Anterior cingulate cortex (tissue), 58 donors: Measurements from ENCODE around the gene TLE2.
"Not testable (repeated sequence)": the region's sequence is repeated elsewhere in the genome, so short reads cannot be mapped to it uniquely, and the experiment has no call there.

Experiments used
- DNase-seq, 58 donors: peaks; one replicate each; lab custom pipeline; 2025; lab: John Stamatoyannopoulos, UW

The TLE2 gene

DNA sequence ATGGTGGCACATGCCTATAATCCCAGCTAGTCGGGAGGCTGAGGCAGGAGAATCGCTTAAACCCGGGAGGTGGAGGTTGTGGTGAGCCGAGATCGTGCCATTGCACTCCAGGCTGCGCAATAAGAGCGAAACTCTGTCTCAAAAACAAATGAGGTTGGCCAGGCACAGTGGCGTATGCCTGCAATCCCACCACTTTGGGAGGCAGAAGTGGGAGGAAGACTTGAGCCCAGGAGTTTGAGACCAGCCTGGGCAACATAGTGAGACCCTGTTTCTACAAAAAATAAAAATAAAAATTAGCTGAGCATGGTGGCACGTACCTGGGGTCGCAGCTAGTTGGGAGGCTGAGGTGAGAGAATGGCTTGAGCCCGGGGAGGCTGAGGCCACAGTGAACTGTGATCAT, 36.7 kb downstream of the TLE2 start:
- not testable (repeated sequence) for DNase-seq

DNA sequence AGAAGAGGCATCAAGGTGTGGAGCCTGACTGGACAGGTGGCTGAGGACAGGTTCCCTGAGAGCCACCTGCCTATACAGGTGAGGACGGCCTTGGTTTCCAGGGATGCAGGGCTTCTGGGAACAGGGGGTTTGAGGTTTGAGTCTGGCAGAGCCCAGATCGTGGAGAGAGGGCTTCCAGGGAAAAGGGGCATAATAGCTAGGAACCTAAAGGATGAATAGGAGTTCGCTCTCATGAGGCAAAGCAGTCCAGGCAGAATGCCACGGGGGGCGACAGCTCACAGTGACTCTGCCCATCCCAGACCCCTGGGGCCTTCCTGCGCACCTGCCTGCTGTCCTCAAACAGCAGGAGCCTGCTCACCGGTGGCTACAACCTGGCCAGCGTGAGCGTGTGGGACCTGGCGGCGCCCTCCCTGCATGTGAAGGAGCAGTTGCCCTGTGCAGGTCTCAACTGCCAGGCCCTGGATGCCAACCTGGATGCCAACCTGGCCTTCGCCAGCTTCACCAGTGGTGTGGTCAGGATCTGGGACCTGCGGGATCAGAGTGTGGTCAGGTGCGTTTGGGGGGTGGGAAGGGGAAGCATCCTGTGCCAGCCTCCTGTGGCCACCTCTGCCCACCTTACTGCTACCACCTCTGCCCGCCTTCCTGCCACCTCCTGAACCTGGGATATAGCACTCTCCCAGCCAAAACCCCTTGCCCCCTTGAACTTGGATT, 39.7 kb downstream of the TLE2 start:
- no peak for DNase-seq

DNA sequence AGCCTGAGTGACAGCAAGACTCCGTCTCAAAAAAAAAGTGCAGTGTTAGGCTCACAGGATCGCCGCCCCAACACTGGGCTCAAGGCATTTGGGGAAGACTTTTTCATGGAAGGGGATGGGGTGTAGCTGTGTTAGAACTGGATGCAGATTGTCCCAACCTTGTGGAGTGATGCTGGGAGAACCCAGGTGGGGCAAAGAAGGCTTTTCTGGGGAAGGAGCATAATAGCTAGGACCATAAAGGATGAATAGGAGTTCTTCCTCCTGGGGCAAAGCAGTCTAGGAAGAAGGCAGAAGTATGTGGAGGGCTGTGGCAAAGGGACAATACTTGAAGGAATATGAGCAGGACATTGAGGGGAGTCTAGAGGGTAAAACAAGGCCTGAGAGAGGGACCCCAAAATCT, 40.5 kb downstream of the TLE2 start:
- no peak for DNase-seq

DNA sequence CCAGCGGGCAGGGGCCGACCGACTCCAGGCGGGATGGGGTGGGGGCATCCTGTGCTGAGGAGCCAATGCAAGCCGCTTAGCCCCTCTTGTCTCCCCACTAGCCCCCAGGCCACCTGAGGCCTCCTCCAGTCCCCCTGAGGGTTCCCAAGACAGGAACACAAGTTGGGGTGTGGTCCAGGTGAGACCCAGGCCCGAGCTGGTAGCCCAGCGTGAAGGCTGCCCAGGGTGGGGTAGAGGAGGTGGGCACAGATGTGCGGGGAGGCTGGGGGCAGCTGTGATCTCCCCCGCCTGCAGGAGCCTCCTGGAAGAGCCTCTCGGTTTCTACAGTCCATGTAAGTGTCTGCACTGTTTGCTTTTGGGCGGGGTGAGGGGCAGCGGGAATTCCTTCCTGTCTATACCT, 41.3 kb downstream of the TLE2 start:
- no peak for DNase-seq

DNA sequence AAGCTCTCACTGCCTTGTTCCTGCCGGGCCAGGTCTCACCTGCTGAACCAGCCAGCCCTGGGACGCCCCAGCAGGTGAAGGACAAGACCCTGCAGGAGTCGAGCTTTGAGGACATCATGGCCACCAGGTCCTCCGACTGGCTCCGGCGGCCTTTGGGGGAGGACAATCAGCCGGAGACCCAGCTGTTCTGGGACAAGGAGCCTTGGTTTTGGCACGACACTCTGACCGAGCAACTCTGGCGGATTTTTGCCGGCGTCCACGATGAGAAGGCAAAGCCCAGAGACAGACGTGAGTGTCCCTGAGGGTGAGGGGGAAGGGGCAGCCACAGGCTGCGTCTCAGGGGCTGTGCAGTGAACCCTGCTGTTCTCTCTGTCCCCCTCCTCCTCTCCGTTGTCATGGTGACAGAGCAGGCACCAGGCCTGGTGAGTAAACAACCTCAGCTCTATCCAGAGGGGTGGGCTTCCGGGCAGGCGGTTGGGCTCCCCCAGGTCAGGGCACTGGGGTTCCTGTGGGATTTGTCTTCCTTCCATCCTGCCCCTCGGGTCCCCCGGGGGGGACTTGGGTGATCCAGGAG, 42.0 kb downstream of the TLE2 start:
- DNase-seq, result peak in 1 of 58 donors; percentile 28

DNA sequence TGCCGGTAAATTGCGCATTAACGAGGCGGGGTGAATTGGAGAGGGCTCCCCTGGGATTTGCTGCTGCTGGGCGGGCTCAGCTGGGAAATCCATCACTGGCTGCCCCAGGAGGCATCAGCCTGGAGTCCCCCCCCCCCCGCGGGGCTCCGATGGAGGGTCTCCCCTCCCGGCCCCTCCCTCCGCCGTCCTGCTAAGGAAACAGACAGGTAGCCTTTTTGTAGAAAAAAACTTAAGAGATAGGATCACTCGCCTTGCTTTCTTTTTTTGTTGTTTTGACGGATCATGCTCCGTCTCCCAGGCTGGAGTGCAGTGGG, 44.9 kb downstream of the TLE2 start:
- DNase-seq, result no peak

DNA sequence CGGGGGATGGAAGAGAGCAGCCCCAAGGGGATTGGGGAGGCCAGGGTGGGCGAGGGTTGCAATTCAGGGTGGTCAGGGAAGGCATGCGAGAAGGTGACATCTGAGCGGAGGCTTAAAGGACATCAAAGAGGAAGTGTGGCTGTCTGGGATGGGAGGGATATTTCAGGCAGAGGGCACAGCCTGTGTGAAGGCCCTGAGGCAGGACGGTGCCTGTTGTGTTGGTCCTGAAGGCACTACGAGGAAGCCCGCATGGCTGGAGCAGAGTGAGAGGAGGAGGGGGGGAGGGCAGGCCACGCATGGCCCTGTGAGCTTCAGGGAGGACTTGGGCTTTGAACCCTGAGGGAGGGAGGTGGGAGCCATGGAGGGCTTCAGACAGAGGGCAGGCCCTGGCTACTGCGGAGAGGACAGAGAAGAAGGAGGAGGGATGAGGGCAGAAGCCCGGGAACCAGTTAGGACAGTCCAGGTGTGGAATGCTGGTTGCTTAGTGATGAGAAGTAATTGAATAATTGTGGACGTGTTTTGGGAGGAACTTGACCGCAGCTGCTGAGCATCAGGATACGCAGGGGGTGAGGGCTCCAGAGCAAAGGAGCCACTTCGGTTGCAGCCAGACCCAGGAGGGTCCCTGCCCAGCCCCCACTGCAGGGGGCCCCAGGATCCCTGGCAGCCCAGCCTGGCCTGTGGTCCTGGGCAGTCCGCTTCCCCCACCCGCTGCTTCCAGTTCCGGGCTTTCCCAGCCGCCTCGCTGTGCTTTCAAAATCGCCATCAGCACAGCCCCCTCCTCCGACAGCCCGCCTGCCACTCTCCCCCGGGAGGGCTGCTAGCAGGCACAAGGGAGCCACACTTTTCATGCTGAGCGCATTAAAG, 45.5 kb downstream of the TLE2 start:
- DNase-seq, result peak in 51 of 58 donors; percentile 4 to 75 (median 29)

DNA sequence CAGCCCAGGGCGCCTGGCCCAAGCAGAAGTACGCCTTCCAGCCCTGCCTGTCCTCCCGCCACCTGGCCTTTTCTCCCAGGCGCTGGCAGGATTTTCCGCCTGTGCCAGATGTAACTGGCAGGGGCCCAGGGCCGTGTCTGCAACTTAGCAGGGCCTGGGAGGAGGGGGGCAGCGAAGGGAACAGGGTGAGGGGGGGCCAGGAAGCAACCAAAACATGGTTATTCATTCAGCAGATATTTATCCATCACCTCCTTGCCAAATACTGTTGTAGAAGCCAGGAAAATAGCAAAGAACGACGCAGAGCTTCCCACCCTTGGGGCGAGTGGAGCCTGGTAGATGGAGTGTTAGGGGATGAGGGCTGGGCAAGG, 46.1 kb downstream of the TLE2 start:
- DNase-seq, result peak in 56 of 58 donors; percentile 8 to 75 (median 52)

DNA sequence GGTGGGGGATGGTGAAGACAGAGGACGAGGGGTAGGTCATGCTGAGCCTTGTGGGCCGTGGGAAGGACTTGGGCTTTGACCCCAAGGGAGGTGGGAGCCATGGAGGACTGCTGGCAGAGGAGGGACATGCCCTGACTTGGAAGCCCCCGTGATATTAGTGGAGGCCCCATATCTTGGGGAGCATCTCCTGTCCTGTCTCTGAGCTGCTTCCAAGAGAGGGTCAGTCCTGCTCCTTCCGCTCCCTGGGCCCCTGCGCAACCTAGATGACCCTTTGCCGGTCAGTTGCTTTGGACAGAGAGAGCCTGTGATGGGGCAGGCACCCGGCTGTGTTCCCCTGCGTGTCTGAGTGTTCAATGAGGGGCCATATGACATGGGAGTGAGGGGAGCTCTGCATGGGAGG, 46.5 kb downstream of the TLE2 start:
- DNase-seq, result no peak

DNA sequence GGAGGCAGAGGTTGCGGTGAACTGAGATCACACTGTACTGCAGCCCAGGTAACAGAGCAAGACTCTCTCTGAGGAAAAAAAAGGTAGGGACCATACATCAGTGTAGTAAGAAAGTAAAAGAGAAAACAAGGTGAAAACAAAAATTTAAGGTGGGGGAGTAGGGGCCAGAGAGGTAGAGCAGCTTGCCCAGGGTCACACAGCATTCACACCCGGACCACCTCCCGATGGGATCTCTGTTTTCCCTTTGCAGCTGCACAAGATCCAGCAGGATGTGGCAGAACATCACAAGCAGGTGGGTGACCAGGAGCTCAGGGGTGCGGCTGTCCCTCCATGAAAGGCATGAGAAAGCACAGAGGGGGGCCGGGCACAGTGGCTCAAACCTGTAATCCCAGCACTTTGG, 47.2 kb downstream of the TLE2 start:
- DNase-seq, result no peak

DNA sequence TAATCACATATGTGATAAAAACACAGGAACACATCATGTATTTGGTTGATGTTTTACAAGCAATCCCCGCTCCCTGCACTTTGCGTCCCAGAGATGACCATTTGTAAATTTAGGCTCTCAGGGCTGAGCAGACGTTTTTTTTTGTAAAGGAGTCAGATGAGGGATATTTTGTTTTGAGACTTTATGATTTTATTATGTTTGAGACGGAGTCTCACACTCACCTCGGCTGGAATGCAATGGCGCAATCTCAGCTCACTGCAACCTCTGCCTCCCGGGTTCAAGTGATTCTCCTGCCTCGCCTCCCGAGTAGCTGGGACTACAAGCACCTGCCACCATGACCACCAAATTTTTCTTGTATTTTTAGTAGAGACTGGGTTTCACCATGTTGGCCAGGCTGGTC, 50.3 kb downstream of the TLE2 start:
- DNase-seq, result no peak

DNA sequence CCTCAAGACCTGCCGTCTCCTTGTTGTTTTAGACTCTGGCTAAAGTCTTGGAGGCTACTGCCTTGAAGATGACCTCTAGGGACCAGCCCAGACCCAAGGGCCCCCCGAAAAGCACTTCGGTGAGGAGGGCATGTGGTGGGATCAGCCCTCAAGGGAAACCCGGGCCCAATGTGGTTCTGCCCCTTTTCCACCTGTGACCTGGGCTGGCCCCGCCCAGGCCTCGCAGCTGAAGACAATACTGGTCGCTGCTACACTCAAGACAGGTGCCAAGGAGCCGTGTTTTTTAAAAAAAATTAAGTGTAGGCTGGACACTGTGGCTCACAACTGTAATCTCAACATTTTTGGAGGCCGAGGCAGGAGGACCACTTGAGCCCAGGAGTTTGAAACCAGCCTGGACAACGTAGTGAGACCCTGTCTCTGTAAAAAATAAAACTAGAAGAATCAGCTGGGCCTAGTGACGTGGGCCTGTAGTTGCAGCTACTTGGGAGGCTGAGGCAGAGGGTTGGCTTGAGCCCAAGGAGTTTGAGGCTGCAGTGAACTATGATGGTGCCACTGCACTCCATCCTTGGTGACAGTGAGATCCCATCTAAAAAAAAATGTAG, 50.8 kb downstream of the TLE2 start:
- DNase-seq, result no peak

DNA sequence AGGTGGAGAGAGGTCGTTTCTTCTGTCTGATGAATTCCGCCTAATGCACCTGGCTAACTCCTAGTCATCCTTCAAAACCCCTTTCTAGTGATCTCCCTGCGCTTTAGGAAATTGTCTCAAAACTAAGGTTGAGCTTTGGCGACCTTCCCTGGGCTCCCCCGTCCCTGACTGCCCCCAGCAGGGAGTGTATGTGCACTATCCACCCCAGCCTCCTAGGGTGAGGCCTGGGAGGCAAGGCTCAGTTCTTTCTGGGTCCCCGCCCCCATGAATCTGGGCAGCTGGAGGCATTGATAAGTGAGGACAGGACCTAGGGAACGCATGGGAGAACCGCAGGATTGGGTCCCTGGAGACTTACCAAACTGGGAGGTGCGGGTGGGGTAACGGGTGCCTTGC, 51.3 kb downstream of the TLE2 start:
- no peak for DNase-seq

DNA sequence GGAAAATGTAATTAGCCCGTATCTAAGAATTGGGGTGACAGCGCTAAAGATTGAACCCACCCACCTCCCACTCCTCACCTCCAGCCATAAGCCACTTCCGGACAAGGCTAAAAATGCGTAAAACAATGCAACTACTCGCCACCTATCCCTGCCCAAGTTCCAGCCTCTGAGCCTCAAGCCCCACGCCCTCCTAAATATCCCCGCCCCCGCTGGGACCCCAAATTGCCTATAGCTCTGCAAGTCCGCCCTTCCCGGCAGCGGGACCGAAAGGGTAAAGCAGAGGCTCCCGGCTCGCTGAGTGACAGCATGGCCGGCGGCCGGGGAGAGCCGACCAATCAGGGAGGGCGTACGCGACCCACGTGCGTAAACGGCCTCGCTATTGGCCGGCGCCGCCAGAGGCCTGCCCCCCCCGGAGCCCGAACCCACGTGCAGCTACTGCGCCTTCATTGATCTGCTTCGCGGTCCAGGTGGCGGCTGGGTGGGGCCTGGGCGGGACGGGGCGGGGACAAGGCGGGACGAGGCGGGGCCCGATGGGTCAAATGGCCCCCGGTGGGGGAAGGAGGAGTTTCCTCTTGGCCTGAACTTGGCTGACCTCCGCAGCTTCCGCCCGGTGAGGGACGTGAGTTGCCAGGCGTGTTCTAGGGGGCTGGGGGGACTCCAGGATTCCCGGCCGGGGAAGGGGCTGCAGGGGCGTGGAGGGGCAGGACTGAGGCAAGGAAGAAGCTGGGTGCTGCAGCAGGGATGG, 51.9 kb downstream of the TLE2 start, which contains the start of gene TLE6:
TLE6 (plus strand) TSS at position 564 of the 745 bp plus-strand sequence. CDS start 670 bp downstream, outside the sequence.
- DNase-seq, result peak; percentile 53 to 95 (median 88)

DNA sequence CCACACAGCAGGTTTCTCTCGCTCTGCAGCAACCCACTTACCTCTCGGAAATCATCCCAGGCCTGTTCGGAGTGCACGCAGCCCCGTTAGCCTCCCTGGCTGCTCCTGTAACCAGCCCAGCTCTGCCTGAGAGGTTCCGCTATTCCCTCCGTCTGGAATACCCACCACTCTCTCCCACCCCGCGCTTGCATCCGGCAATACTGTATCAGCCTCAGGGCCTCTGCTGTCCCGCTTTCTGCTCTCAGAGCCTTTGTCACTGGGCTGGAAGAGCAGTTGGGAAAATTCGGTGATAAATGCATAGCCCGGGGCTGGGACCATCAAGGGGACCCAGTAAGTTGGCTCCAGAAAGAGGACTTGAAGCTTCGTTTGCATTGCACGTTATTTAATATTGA, 52.5 kb downstream of the TLE2 start:
- peak in 1 of 58 donors; percentile 24 for DNase-seq

DNA sequence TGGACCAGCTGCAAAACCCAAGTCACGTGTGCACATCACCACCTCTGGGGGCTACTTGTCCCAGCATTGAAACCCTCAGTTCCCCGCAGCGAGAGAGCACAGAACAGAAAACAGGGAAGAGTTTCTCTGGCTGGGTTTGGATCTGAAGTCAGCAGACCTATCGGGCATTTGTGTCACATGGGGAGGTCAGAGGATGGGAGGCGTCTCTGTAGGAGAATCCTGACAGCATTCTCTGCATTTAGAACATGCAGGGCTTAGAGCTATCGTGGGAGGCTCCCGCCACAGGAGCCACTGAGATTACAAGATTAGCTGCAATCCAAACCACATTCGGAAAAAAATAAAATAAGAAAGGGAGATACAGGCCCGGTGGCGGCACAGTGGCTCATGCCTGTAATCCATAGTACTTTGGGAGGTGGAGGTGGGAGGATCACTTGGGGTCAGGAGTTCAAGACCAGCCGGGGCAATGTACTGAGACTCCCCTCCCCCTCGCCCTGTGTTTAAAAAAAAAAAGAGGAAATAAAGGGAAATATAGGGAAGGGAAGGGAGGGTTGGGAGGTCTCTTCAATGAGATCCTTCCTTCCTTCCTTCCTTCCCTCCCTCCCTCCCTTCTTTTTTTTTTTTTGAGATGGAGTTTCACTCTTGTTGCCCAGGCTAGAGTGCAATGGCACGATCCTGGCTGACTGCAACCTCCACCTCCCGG, 54.6 kb downstream of the TLE2 start:
- peak in 1 of 58 donors; percentile 11 for DNase-seq

DNA sequence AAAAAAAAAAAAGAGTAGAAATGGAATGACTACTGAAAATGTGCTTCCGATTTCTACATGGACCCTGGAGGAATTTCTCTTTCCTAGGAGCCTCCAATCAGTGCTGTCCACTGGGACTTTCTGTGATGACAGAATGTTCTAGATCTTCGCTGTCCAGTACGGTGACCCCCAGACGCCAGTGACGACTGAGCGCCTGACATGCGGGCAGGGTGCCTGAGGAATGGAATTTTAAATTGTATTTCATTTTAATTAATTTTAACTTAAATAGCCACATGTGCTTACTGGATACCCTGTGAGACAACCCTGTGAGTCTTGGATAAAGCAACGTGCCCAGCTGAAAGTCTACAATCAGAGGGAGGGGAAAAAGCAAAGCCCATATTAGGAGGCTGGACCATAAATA, 55.9 kb downstream of the TLE2 start:
- DNase-seq, result no peak

DNA sequence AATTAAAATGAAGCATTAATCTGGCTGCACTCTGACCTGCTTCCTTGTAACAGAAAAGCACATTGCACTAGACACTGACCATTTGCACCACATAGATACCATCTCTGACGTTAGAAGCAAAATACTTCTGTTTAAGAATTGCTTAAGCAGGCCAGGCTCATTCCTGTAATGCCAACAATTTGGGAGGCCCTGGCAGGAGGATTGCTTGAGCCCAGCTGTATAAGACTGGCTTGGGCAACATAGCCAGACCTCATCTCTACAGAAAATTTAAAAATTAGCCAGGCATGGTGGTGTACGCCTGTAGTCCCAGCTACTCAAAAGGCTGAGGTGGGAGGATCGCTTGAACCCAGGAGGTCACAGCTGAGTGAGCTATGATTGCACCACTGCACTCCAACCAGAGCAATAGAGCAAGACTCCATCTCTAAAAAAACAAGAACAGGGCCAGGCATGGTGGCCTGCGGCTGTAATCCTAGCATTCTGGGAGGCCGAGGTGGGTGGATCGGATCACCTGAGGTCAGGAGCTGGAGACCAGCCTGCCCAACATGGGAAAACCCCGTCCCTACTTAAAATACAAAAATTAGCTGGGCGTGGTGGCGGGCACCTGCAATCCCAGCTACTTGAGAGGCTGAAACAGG, 58.8 kb downstream of the TLE2 start:
- DNase-seq, result no peak

DNA sequence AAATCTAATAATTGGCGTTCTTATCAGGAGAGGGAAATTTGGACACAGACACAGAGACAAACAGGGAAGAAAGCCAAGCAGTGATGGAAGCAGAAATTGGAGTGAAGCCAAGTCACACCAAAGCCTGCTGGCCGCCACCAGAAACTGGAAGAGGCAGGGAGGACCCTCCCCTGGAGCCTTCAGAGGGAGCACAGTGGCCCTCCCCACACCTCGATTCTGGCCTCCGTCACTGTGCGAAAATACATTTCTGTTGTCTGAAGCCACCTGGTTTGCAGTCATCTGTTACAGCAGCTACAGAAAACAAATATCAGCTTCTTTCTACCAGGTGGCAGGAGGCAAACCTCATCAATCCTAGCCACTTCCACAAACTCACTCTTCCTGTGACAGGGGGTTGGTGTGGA, 60.0 kb downstream of the TLE2 start:
- DNase-seq, result no peak
